HEK293 (cell line): Measurements from ENCODE around the gene SLC11A2.

ENCODE experiments used
- CTCF ChIP-seq: fragments of 450-650 bp; formaldehyde crosslinking; IDR thresholded peaks from 2 replicates; pipeline ENCODE4 v1.5.1; 2016; ENCODE audit warnings: missing biosample characterization, missing genetic modification characterization
- ZNF146 ChIP-seq: fragments of 450-650 bp; formaldehyde crosslinking; IDR thresholded peaks from 2 replicates; pipeline ENCODE4 v1.5.1; 2016; ENCODE audit warnings: missing biosample characterization, missing genetic modification characterization
- ZNF2 ChIP-seq: fragments of 450-650 bp; formaldehyde crosslinking; IDR thresholded peaks from 2 replicates; pipeline ENCODE4 v1.5.1; 2016; ENCODE audit warnings: missing biosample characterization, missing genetic modification characterization
- ZNF416 ChIP-seq: fragments of 450-650 bp; formaldehyde crosslinking; IDR thresholded peaks from 2 replicates; pipeline ENCODE4 v1.5.1; 2016; ENCODE audit warnings: missing biosample characterization, missing genetic modification characterization
- ZNF423 ChIP-seq: fragments of 450-650 bp; formaldehyde crosslinking; IDR thresholded peaks from 2 replicates; pipeline ENCODE4 v1.5.1; 2016; ENCODE audit warnings: missing biosample characterization, missing genetic modification characterization

DNA sequence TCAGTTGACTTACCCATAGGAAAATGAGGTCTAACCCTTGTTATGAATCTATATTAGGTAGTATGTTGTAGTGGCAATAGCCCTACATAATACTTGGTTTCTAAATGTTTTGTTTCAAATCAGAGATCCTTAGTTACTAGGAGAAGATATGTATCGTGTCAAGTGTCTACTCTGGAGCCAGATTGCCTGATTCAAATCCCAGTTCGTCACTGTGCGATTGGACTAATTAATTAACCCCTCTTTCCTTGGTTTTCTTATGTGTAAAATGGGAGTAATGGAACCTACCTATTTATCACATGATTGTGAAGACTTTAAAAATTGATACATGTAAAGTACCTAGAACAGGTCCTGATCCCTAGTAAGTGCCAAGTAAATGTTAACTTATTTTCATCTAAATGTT lies 23.3 kb upstream of the SLC11A2 start:
- no peak for TF ChIP-seq ZNF416 (tag by site-specific recombination)
- no peak for TF ChIP-seq ZNF423 (tag by site-specific recombination)
- no peak for TF ChIP-seq CTCF
- no peak for TF ChIP-seq ZNF2 (tag by site-specific recombination)
- no peak for TF ChIP-seq ZNF146 (tag by site-specific recombination)
